NCI-H2107 (cell line): ENCODE data around the gene ZNF584.

Source experiments
- DNase-seq: peaks from one replicate; lab custom pipeline; 2025; lab: John Stamatoyannopoulos, UW

Gene ZNF584

DNA sequence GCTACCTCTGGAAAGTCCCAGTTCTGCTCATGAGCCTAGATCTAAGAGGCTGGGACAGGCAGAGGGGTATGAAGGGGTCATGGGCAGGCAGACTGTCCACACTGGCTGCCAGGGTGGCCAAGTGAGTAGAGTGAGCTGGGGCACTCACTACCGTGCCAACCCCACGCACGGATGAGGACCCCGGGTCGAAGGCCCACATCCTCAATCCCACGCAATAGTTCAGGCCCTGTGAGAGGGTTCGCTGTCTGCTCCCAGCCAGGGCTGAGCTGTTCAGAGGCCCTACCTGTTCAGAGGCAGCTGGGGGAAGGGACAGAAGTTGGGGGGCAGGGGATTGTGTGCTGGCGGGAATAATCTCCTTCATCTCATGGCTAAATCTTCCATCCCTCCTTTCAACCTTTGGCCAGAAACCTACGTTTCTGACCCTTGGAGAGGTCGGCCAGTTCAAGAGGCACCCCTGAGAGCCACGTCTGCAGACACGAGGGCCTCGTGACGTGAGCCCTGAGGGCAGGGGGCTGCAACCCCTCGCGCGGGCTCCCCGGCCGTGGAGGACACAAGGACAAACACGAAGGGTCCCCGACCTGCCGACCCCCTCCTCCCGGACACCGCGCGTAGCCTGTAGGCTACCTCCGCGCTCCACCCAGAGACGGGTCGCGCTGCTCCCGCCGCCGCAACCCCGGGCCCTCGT, 22.4 kb upstream of the ZNF584 start:
- DNase-seq = no peak

DNA sequence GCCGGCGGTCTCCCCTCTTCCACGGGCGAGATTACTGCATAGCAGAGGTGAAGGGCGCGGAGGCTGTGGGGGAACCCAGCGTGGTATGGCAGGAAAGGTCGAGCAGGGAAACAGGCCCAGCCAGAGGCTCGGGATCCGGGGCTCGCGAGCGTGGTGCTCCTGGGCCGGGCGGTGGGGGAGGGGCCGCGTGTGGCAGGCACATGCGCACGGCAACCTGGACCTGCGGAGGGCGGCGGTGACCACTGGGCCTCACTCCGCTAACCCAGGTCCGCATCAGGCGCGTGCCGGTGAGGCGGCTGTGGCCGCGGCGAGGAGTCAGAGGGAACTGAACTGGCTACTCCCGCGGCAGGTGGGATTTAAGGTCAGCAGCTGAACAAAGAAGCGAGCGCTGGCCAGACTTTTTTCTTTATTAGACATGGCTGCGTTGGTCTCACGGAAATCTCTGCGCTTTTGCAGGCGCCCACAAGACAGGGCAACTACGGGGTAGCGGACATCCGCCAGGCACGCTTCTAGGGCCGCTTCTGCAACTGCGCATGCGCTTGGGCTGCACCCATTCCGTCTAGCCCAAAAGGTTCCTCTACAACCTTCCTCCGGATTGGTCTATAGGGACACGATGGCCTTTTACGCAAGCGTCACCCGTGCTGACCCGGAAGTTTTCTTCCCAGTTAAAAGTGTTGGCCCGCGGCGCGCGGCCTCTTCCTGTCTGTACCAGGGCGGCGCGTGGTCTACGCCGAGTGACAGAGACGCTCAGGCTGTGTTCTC, 21.7 kb upstream of the ZNF584 start, which contains the start of gene RPS5:
RPS5 (plus strand) TSS at position 694 of the 762 bp plus-strand sequence. CDS start 869 bp downstream, outside the sequence.
- peak; percentile 95 for DNase-seq

DNA sequence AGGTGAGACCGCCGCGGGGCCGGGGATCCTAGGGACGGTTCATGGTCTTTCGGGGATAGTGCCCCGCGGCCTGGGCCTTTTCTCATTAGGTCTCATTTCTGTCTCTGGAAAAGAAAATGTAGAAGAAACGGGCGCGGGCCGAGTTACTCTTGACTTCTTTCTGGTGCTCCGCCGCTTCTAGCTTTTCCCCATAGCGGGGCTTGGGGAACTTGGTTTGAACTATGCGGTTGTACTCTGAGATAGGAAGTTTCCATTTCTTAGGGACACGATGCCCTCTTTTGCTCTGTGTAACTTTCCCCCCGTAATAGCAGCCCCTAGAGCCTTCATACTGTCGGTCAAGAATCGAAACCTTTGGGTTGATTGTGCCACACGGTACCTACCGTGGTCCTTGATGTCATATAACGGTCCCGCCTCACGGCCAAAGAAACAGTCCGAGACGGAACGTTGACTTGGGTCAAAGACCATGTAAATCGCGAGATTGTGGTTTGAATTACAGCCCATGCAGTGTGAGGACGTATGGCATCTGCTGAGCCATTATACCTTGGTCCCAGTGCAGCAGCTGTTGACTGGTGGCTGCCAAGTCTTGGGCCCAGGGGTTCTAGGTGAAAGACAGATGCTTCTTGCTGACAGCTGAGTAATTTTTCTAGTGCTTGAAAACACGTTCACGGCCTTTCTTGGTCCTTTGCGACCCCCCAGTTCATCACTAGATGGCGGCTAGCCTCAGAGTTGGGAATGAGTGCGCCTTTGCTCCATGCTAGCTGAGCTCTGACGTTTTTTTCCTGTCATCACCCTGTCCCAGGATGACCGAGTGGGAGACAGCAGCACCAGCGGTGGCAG, 20.9 kb upstream of the ZNF584 start:
- no peak for DNase-seq

DNA sequence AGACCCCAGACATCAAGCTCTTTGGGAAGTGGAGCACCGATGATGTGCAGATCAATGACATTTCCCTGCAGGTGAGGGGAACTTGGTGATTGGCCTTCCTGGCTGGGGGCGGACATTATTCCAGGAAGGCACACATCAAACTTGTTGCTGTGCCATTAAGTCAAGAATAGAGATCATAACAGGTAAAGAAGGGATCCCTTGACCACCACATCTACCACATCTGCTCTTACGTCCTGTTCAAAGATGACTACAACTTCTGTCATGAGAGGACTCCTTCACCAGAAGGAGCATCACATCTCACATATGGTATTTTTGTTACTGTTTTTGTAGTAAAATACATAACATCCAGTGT, 20.3 kb upstream of the ZNF584 start:
- no peak for DNase-seq

DNA sequence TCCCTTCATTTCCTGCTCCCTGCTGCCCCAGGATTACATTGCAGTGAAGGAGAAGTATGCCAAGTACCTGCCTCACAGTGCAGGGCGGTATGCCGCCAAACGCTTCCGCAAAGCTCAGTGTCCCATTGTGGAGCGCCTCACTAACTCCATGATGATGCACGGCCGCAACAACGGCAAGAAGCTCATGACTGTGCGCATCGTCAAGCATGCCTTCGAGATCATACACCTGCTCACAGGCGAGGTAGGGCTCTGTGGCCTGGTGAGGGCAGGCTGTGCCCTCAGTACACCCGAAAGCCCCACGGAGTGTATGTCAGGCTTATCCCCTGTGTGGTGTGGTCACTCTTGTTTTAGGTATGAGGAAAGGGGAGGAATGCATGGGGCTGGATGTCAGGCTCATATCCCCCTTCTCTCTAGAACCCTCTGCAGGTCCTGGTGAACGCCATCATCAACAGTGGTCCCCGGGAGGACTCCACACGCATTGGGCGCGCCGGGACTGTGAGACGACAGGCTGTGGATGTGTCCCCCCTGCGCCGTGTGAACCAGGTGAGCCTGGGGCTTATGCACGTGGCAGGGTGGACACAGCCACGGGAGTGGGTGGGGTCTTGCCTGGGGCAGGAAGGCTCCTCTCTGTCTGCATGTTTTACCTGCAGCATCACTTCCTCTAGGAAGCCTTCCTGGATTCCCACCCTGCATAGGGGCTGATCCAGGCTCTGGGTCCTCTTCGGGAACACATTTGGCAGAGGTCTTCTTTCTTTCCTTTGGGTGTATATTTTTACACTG, 15.3 kb upstream of the ZNF584 start:
- no peak for DNase-seq

DNA sequence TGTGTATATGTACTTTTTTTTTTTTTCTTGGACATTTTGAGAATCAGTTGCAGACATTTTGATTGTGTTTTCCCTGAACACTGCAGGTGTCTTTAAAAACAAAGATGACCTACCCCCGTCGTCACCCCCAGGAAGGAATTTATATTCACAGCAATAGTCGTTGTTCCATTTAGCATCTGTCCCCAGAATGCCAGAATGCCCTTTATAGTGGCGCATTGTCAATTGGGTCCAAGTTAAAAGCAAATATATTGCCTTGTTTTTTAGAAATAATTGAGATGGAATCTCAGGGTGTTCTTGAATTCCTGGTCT, 14.8 kb upstream of the ZNF584 start:
- no peak for DNase-seq

DNA sequence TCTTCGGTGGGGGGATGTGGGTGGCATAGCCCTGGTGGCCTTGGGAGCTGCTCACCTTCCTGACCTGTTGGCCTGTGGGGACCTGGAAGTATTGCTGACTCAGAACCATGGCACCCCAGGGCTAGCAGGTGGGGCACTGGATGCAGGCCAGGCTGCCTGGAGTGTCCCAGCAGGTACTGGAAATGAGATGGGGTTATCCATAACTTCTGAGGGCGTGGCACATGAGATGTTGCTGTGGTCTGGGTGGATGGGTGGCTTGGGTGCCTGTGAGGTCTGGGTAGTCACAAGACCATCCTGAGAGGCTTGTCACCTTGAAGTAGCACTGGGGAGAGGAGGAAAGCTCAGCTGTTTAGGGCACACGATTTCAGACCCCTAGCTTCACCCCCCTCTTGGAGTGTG, 13.6 kb upstream of the ZNF584 start:
- DNase-seq = no peak

DNA sequence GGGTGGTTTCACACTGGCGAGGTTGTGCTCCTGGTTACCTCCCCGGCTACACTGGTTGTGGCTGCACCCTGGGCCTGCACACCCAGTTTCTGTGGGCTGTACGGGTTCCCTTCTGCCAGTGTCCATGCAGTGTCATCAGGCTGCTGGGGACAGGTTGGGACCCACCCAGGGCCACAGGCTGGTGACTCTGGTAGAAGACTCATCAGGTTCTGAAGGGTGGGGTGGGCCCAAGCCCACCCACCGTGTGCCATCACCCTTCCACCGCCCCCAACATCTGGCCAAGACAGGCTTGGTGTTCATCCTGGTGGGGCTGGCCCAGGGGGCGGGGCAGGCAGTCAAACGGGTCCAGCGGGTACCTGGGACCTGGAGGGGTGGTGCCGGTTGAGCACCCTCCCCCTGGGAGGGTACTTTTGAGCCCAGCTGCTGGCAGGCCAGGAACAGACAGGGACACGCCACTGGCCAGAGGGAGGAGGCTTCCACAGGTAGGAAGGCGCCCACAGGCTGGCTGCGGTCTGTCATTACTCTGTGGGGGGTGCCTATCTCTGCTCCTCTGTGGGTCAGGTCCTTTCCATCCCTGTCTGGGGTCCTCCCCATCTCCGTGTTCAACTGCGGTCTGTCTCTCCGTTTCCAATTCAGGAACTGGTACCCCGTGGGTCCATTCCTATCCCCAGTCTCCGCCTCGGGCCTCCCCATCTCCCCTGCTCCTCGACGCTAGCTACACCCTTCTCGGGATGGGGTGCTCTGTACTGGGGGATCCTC, 13.1 kb upstream of the ZNF584 start, which contains the start of gene RNF225:
RNF225 (plus strand) TSS at position 437 of the 759 bp plus-strand sequence. CDS start 434 bp downstream, outside the sequence.
- DNase-seq = no peak

DNA sequence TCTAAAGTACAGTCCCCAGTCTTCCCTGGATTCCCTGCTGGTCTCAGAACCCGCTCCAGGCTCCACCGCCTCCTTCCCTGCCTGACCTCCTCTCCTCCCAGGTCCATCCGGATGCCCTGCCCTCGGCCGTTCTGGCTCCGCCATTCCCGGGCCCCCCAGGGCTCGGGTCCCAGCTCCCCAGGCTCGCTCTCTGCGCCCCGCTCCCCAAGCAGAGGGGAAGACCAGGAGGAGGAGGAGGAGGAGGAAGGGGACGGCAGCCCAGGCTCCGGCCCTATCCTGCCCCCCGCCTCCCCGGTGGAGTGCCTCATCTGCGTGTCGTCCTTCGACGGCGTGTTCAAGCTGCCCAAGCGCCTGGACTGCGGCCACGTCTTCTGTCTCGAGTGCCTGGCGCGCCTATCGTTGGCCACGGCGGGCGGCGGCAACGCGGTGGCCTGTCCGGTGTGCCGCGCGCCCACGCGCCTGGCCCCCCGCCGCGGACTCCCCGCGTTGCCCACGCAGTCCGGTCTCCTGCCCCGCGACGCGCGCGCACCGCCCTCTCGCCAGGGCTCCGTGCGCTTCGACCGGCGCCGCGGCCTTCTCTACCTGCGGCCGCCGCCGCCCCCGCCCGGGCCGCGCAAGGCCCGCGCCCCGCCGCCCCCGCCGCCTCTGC, 12.3 kb upstream of the ZNF584 start:
- no peak for DNase-seq

DNA sequence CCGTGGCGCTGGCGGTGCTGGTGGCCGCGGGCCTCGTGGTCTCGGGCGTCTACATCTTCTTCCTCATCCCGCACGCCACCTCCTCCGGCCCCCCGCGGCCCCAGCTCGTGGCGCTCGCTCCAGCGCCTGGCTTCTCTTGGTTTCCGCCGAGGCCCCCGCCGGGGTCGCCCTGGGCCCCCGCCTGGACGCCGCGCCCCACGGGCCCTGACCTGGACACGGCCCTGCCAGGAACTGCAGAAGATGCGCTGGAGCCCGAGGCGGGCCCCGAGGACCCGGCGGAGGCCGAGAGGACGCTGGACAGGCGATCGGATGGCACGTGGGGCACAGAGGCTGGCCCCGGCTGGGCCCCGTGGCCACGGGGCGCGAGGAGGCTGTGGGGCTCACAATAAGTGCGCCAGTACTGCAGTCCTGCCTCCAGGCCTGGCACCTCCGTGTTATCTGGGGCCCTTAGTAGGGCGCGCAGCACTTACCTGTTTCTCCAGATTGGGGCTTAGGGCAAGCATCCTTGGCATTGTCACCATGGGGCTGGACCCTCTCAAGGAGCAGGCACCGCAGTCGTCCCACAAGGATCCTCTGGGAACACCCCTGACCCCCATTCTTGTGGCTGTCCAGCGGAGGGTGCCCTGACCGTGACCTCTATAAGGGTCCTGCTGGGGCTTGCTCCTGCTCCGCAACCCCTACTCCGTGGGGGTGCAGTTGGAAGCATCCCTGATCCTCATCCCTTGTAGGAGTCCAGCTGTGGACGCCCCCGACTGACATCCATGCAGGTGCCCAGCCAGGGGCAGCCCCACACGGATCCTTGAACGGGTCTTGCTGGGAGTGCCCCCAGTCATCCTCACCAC, 11.5 kb upstream of the ZNF584 start:
- no peak for DNase-seq

DNA sequence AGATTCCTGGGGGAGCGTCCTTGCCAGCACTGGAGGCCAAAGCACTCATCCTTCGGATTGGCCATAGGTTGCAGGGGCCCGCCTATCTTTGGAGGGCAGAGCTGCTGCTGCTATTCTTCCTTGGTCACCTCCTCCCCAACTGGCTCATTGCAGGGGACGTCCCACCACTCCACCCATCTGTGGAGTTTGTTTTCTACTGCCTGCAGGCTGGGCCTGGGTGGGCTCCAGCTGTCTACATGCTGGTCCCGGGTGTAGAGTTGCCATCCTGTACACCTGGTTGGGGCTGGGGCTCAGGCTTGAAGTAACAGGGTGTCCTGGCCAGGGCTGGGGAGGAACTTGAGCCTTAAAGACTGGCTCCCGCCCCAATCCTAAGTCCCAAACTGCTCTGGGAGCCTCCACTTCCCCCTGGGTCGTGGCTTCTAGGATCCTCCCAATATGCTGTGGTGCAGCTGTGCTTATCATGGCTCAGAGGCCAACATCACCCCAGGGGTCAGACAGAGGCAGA, 10.9 kb upstream of the ZNF584 start:
- no peak for DNase-seq

DNA sequence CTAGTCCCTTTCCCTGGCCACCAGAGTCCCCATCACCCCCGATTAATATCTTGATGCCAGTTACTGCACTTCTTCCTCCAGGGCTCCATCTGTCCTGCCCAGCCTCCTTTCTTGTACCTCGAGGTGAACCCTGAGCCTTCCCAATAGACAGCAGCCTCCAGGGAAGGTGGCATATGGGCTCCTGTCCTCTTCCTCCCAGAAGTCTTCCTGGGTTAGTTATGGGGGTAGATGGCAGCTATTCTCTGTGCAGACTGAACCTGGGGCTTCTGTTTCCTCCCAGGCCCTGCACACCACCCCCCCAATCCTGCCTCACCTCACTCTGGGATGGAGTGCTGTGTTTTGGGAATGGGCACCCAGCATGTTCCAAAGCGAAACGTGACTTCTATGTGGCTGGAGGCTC, 10.4 kb upstream of the ZNF584 start:
- no peak for DNase-seq

DNA sequence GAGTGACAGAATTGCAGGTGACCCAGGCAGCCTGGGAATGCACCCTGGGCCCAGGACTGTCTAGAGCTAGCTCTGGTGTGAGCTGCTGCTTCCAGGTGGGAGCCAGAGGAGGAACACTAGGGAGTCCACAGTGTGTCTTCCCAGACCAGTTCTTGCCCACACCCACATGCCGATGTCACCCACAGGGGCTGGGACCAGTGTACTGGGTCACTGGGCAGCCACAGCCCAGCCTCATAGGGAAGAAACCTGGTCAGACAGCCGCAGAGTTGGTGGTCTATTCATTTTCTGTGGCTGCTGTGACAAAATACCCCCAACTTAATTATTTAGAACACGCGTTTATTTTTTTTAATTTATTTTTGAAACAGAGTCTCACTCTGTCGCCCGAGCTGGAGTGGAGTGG, 9.9 kb upstream of the ZNF584 start:
- DNase-seq = no peak

DNA sequence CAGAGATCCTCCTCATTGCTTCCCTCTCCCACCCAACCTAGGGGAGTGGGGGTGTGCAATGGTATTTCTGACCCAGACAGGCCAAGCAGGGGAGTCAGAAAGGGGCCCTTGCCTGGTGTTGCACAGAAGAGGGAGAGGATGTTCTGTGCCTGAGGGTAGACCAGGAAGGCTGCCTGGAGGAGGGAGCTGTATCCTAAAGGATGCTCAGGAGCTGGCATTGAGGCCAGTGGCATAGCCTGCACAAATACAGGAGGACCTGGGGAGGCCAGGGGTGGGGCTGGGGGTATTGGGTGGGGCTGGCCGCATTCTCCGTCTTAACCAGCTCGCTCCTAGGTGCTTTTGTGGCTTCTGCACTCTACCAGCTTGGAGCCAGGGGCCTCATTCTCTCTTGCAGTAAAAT, 8.5 kb upstream of the ZNF584 start:
- DNase-seq = no peak

DNA sequence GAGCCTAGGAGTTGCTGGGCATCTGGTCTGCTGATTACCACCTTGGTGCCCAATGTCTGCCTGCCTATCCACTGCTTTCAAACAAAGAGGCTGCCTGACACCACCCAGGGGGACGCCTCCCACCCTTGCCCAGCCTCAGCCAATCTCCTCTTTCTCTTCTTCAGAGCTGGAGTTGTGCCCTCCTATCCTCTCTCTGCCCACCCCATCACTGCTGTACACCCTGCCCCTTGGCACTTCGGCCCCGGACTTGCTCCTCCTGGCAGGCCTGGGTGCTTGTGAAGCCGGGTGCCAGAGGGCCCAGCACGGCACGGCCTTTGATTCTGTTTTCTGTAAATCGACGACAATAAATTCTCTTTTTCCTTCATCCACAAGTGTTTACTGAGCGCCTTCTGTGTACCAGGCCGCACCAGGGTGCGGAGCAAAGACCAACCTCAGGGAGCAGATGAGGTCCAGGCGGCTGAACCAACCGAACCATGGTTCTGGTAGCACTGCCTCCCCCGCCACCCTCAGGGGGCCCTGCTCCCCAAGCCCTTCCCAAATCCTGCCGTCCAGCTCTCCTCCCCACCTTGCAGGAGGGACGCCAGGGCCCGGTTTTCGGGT, 8.0 kb upstream of the ZNF584 start:
- DNase-seq = no peak

DNA sequence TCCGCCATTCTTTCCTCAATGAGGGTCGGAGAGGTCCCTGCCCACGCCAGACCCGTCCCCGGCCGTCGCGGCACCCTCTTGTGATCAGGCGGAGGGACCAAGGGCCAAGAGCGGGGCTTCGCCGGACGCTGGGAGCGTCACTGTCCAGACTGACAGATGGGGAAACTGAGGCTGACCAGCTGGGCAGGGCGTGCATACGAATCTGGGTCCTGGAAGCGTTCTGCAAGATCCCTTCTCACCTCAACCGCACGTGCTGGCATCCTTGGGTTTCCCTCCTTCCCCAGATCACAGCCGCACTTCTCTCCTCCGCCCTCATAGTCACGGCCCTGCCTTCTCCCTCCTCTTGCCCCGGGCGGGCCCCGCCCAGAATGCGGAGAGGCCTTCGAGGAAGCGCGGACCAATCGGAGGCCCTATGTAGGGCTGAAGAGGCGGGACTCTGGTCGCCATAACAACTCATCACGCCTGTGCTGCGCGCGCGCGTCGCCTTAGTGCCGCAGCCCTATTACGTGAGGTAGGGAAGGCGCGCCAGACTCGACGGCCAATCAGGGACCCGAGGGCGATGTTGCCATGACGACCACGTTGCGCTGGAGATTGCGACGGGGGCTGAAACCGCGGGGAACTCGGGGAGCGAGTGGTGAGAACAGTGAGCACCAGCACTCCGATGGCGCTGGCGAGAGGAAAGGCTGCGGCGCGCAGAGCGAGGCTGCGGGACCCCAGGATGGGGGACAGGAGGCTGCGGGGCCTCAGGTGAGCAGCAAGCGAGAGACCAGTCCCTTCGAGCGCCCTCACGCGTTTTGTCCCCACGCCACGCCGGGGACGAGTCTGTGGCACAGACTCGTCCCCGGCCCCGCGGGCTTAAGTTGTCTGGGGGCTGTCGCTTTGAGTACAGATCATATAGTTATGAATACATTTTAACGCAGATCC, 7.3 kb upstream of the ZNF584 start:
- DNase-seq = peak; percentile 98

DNA sequence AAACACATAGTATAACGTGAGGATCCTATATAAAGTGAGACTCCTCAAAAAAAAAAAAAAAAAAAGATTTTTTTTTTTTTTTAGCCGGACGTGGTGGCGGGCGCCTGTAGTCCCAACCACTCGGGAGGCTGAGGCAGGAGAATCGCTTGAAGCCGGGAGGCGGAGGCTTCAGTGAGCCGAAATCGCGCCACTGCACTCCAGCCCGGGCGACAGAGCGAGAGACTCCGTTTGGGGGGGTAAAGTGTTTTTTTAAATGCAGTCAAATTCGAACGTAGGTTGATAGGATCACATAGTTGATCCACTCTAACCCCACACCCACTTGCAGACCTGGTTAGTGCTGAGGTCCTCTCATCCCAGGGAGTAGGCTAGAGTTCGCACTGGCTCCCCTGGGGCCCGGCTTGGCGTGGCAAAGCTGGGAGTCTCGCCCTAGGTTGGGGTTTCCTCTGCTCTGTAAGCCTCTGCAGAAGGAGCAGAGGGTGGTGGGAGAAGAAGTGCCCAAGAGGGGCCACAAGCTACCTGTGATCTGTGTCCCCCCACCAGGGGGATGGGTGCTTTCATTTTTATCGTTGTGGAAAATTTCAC, 6.5 kb upstream of the ZNF584 start:
- no peak for DNase-seq
